Type B pancreatic cell (in vitro differentiated cells): Measurements from ENCODE around the gene ZNF831. TPM values are rescaled to one million over a fixed set of nuclear protein-coding genes. Genes with fewer than 3 reads are reported as not detected.

Experiments
- DNase-seq: peaks from one replicate; pipeline ENCODE4 v3.0.0; 2021; ENCODE audit warnings: mixed read lengths; ENCODE audit not compliant: unreplicated experiment; ENCODE audit errors: extremely low spot score
- H3K27ac Mint-ChIP-seq: 2 replicates; pipeline ENCODE4 v1.8.0; 2021; ENCODE audit warnings: mild to moderate bottlenecking, mixed read lengths
- H3K27me3 Mint-ChIP-seq: 2 replicates; pipeline ENCODE4 v1.8.0; 2021; ENCODE audit warnings: mixed read lengths
- H3K36me3 Mint-ChIP-seq: 2 replicates; pipeline ENCODE4 v1.8.0; 2021; ENCODE audit warnings: mixed read lengths
- H3K4me1 Mint-ChIP-seq: one replicate; pipeline ENCODE4 v1.8.0; 2021; ENCODE audit warnings: mixed read lengths; ENCODE audit not compliant: unreplicated experiment
- H3K4me3 Mint-ChIP-seq: 2 replicates; pipeline ENCODE4 v1.8.0; 2021; ENCODE audit warnings: mild to moderate bottlenecking, mixed read lengths
- H3K9me3 Mint-ChIP-seq: 2 replicates; pipeline ENCODE4 v1.8.0; 2021; ENCODE audit warnings: mixed read lengths
- CTCF ChIP-seq: fragments of 200-600 bp; sonication (generic); conservative IDR thresholded peaks from 2 replicates; pipeline ENCODE4 v1.5.0; 2021; ENCODE audit warnings: antibody characterized with exemption, mild to moderate bottlenecking
- total RNA-seq: library from RNA; stranded (reverse); gene quantifications from 2 replicates; pipeline ENCODE4 v1.2.1, GENCODE V29; 2021; ENCODE audit warnings: low replicate concordance

ZNF831 gene
- total RNA-seq, 1 donor from 2014 or later: not detected

- Mint-ChIP-seq H3K27ac (no peak overlapping the region), H3K4me1 (peaks cover 17% of the 10 kb centered on the region), H3K9me3 (no peaks in the 10 kb centered on the region), H3K4me3 (no peak overlapping the region), H3K36me3 (no peaks in the 10 kb centered on the region), H3K27me3 (peaks cover 4% of the 10 kb centered on the region)
- no peak for DNase-seq
- no peak for TF ChIP-seq CTCF
Measured at GRCh38 chr20:59145924-59146779, 17.5 kb upstream of the ZNF831 start.

GRCh38 chr20:59146780-59147565 is 16.6 kb upstream of the ZNF831 start:
- Mint-ChIP-seq H3K4me3 (peak overlapping the region; percentile 11), H3K27ac (no peak overlapping the region), H3K36me3 (no peaks in the 10 kb centered on the region), H3K4me1 (peaks cover 17% of the 10 kb centered on the region), H3K9me3 (no peaks in the 10 kb centered on the region), H3K27me3 (peaks cover 4% of the 10 kb centered on the region)
- no peak for TF ChIP-seq CTCF
- no peak for DNase-seq

GRCh38 chr20:59147586-59147985 is 16.0 kb upstream of the ZNF831 start:
- Mint-ChIP-seq H3K27ac (no peak overlapping the region), H3K4me1 (peaks cover 17% of the 10 kb centered on the region), H3K9me3 (no peaks in the 10 kb centered on the region), H3K36me3 (no peaks in the 10 kb centered on the region), H3K4me3 (no peak overlapping the region), H3K27me3 (peaks cover 7% of the 10 kb centered on the region)
- no peak for DNase-seq
- no peak for TF ChIP-seq CTCF

GRCh38 chr20:59148701-59149493 is 14.7 kb upstream of the ZNF831 start:
- Mint-ChIP-seq H3K4me1 (peaks cover 17% of the 10 kb centered on the region), H3K36me3 (no peaks in the 10 kb centered on the region), H3K9me3 (no peaks in the 10 kb centered on the region), H3K27me3 (peaks cover 10% of the 10 kb centered on the region), H3K4me3 (no peak overlapping the region), H3K27ac (no peak overlapping the region)
- DNase-seq: no peak
- TF ChIP-seq CTCF: no peak

- Mint-ChIP-seq H3K4me3 (peak overlapping the region; percentile 17), H3K4me1 (peaks cover 13% of the 10 kb centered on the region), H3K27me3 (peaks cover 16% of the 10 kb centered on the region), H3K27ac (no peak overlapping the region), H3K36me3 (no peaks in the 10 kb centered on the region), H3K9me3 (no peaks in the 10 kb centered on the region)
- DNase-seq: no peak
- no peak for TF ChIP-seq CTCF
Measured at GRCh38 chr20:59149678-59150504, 13.7 kb upstream of the ZNF831 start.
